C4-2B (cell line): ENCODE measurements around the gene ACAD9.
A peak's percentile ranks its signal among the peaks of the same experiment; 100 is the strongest.
"Not testable (repeated sequence)": the region's sequence is repeated elsewhere in the genome, so short reads cannot be mapped to it uniquely, and the experiment has no call there.

Source experiments
- H3K27ac ChIP-seq: fragments of 450-650 bp; 2 replicates; pipeline ENCODE4 v1.5.1; 2017
- ZFX ChIP-seq: fragments of 450-650 bp; IDR thresholded peaks from 2 replicates; pipeline ENCODE4 v1.6.1; 2017
- TF ChIP-seq, protein P1 (sequence below): fragments of 450-650 bp; conservative IDR thresholded peaks from 2 replicates; pipeline ENCODE4 v1.5.1; 2017; ENCODE audit warnings: mild to moderate bottlenecking

Gene ACAD9

DNA sequence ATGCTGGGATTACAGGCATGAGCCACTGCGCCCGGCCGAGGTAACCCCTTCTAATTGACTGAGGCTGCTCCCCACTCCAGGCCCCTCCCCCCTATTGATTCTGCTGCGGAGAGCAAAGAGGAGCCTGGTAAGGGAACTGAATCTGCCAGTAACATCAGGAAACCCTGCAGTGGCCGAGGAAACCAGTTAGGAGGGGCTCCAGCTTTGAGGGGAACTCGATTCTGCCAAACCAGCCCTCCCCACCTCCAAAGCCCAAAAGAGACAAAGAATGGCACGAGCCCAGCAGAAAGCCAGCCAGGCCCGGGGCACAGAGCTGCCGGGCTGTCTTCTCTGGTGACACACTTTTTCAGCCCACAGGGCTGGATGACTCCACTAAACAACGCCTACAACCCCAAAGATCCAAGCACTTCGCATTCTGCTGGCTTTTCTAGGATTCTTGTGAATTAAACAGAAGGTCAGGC lies 15.0 kb upstream of the ACAD9 start:
- H3K27ac ChIP-seq, result no peak overlapping the region
- no peak for TF ChIP-seq ZFX
- TF ChIP-seq, protein P1, sequence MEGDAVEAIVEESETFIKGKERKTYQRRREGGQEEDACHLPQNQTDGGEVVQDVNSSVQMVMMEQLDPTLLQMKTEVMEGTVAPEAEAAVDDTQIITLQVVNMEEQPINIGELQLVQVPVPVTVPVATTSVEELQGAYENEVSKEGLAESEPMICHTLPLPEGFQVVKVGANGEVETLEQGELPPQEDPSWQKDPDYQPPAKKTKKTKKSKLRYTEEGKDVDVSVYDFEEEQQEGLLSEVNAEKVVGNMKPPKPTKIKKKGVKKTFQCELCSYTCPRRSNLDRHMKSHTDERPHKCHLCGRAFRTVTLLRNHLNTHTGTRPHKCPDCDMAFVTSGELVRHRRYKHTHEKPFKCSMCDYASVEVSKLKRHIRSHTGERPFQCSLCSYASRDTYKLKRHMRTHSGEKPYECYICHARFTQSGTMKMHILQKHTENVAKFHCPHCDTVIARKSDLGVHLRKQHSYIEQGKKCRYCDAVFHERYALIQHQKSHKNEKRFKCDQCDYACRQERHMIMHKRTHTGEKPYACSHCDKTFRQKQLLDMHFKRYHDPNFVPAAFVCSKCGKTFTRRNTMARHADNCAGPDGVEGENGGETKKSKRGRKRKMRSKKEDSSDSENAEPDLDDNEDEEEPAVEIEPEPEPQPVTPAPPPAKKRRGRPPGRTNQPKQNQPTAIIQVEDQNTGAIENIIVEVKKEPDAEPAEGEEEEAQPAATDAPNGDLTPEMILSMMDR, result no peak

DNA sequence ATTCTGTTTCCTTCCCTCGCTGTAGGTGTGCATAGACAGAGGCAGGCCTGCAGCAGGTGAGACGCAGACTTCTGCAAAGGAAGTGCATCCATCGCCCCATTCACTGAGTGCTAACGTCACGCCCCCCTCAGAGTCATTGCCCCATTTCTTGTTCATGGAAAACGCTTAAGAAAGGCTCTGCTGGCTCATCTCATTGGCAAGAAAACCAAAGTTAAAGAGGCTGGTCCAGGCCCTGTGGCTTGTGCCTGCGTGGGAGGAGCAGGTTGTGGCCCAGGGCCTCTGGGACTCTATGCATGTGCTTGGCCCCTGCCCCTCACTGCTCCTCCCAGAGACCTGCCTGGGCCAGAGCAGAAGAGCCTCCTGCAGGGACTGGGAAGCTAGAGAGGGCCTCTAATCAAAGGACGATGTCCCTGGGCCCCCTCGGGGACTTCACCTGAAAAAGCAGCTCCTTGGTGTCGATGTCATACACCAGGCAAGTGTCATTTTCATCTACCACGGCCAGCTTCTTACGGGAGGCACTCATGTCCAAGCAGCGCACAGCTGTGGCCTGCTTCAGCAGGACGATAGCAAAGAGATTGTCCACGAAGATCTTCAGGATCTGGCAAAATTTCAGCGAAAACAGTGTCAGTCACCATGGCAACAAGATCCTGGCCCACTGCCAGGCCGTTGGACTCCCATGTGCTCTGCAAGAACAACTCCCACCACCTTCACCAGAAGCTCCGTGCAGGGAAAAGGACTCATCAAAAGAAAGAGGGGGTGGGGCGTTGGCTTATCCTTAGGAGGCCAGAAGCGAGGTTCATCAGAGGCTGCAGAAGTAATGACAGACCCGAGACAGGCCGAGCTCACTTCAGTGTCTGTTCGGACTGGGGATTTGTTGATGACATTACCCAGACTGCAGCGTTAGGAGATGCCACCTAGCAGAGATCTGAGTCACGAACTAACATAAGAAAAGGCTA lies 14.3 kb upstream of the ACAD9 start:
- not testable (repeated sequence) for H3K27ac ChIP-seq

DNA sequence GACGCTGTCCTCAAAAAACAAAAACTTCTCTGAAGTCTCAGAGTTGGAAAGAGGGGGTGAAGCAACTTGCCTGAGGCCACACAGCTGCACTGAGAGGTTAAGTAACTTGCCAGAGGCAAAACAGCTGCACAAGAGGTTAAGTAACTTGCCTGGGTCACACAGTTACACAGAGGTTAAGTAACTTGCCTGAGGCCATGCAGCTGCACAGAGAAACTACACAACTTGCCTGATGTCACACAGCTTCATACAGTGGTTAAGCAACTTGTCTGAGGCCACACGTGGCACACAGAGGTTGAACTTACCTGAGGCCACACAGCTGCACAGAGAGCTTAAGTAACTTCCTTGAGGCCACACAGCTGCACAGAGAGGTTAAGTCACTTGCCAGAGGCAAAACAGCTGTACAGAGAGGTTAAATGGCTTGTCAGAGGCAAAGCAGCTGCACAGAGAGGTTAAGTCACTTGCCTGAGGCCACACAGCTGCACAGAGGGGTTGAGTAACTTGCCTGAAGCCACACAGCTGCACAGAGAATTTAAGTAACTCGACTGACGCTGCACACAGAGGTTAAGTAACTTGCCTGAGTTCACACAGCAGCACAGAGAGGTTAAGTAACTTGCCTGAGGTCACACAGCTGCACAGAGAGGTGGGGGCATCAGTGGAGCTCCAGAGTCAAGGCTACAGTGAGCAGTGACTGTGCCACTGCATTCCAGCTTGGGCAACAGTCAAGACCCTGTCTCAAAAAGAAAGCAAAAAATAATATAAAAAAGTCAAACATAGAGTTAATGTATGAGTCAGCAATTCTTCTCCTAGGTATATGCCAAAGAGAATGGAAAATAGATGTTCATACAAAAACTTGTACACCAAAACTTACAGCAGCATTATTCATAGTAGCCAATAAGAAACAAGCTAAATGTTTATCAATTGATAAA lies 12.0 kb upstream of the ACAD9 start:
- H3K27ac ChIP-seq, result no peak overlapping the region
- TF ChIP-seq, protein P1, result no peak
- no peak for TF ChIP-seq ZFX

DNA sequence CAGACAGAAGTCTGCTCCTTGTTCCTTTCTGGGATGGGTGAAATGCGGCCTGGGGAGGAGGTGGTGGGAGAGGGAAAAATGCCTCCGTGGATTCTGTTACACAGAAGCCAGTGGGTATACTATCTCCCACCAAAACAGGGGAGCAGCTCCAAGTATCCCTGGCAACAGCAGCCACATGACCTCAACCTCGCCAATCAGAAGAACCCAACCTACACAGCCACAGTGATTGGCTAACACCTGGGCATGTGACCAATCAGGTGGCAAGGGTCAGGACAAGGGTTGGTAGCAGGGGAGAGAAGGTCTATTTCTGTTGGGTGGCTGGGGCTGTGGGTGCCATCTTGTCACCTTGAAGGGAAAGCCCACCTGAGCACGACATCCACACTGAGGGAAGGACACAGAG lies 9.1 kb upstream of the ACAD9 start:
- H3K27ac ChIP-seq, result no peak overlapping the region
- no peak for TF ChIP-seq ZFX
- TF ChIP-seq, protein P1, result no peak

DNA sequence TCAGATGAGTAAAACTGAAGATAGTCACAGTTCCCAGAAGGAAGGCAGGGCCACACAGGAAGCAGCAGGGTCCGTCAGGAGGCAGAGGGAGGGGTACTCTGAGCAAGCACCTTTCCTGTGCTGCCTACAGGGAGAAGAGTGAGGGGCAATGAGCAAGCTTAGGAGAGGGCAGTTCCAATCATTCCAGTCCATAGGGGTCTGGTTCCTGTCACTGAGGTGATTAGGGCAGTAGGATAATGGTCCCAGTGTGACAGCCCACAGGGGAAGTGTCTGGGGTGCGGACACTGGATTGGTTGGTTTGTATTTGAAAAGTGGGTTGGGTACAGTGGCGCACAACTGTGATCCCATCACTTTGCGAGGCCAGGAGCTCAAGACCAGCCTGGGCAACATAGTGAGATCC lies 7.1 kb upstream of the ACAD9 start:
- no peak for TF ChIP-seq ZFX
- TF ChIP-seq, protein P1, result no peak
- peak overlapping the region; percentile 6; the same call in 1 of the 2 replicates for H3K27ac ChIP-seq

DNA sequence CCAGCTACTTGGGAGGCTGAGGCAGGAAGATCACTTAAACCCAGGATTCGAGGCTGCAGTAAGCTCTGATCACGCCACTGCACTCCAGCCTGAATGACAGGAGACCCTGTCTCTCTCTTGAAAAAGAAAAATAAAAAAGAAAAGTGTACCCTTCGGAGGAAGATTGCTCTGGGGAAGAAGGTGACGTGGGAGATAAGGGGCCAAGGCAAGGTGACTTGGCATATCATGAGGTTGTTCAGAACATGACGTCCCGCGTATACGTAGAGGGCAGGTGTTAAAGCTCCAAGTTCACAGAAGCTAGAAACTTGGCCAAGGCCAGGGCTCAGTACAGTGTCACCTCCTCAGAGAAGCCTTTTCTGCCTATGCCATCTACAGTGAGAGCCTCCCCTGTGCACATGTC lies 6.7 kb upstream of the ACAD9 start:
- H3K27ac ChIP-seq, result peak overlapping the region; percentile 6; the same call in 1 of the 2 replicates
- TF ChIP-seq ZFX, result no peak
- TF ChIP-seq, protein P1, result no peak

DNA sequence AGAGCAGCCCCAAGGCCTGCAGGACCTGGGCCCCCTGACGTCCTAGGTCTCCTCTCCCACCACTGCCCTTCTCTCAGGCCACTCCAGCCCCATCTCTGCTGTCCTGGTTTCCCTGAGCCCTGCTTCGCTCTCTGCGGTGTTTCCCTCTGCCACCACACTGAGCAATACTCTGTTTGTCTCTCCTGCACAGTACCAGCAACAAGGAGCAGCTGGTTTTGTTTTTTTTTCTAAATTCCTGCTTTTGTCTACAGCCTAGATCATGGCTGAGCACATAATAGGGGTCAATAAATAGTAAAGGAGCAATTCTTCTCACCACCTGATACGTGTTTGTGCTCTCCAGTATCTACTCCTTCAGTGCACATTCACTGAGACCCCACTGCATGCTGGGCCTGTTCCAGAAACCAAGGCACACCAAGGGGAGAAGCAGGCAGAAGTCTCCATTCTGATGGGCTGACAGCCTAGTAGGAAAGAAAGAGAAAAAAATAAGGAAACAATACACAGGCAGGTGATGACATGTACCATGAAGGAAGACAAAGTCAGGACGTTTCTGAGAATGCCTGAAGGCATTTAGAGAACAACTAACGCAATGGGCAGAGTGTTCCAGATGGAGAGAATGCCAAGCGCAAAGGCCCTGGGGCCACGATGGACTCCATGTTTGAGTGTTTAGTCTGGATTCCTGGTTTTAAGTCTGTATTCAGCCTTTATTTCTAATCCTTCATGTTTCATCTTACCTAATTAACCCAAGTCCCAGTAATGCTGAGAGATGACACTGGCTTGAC lies 6.0 kb upstream of the ACAD9 start:
- TF ChIP-seq, protein P1, result no peak
- no peak for TF ChIP-seq ZFX
- no peak overlapping the region for H3K27ac ChIP-seq
